GM18507 (cell line): ENCODE data around the gene MYADM.
"Not testable (repeated sequence)": the region's sequence is repeated elsewhere in the genome, so short reads cannot be mapped to it uniquely, and the experiment has no call there.

Experiments
- DNase-seq: peaks from one replicate; pipeline ENCODE4 v3.0.0; 2011; ENCODE audit warnings: low read depth; ENCODE audit not compliant: insufficient read length; ENCODE audit errors: extremely low spot score
- FAIRE-seq: peaks from 2 replicates; lab custom pipeline; 2011; peaks lifted over from hg19 to GRCh38; lab: Jason Lieb, UNC

MYADM gene

GRCh38 chr19:53868091-53868891 lies 608 bp downstream of the MYADM start:
- FAIRE-seq, result no peak
- DNase-seq, result no peak

GRCh38 chr19:53868892-53869804 lies 1.5 kb downstream of the MYADM start:
- DNase-seq, result no peak
- FAIRE-seq, result peak; percentile 74

GRCh38 chr19:53869805-53870484 lies 2.3 kb downstream of the MYADM start:
- not testable (repeated sequence) for FAIRE-seq, DNase-seq

- FAIRE-seq, result peak; percentile 48
- DNase-seq, result no peak
Observed at GRCh38 chr19:53870485-53870844, 2.8 kb downstream of the MYADM start.

- FAIRE-seq, result no peak
- no peak for DNase-seq
Observed at GRCh38 chr19:53871454-53871853, 3.8 kb downstream of the MYADM start.

- DNase-seq (no peak), FAIRE-seq (no peak)
Observed at GRCh38 chr19:53872762-53873161, 5.1 kb downstream of the MYADM start.

GRCh38 chr19:53873773-53874605 lies 6.3 kb downstream of the MYADM start:
- no peak for FAIRE-seq
- no peak for DNase-seq

- DNase-seq (no peak), FAIRE-seq (no peak)
Observed at GRCh38 chr19:53874606-53874990, 6.9 kb downstream of the MYADM start.

- FAIRE-seq, result no peak
- DNase-seq, result no peak
Observed at GRCh38 chr19:53875602-53876325, 8.1 kb downstream of the MYADM start.

GRCh38 chr19:53876651-53877224 lies 9.1 kb downstream of the MYADM start:
- FAIRE-seq, result no peak
- no peak for DNase-seq

GRCh38 chr19:53877361-53877766 lies 9.7 kb downstream of the MYADM start:
- FAIRE-seq (no peak), DNase-seq (no peak)

GRCh38 chr19:53878776-53879139 lies 11.1 kb downstream of the MYADM start:
- FAIRE-seq (no peak), DNase-seq (no peak)

GRCh38 chr19:53879140-53880081 lies 11.7 kb downstream of the MYADM start:
- peak; percentile 69 for FAIRE-seq
- no peak for DNase-seq

GRCh38 chr19:53880711-53881481 lies 13.2 kb downstream of the MYADM start:
- DNase-seq (no peak), FAIRE-seq (no peak)

- DNase-seq (no peak), FAIRE-seq (no peak)
Observed at GRCh38 chr19:53881482-53882390, 14.1 kb downstream of the MYADM start, which contains the start of gene PRKCG. Gene PRKCG, plus strand, starts transcription at chr19:53882197. Its CDS starts 298 bp downstream, at chr19:53882495.
